ENCODE results near the gene DTNBP1.

The DTNBP1 gene

DNA sequence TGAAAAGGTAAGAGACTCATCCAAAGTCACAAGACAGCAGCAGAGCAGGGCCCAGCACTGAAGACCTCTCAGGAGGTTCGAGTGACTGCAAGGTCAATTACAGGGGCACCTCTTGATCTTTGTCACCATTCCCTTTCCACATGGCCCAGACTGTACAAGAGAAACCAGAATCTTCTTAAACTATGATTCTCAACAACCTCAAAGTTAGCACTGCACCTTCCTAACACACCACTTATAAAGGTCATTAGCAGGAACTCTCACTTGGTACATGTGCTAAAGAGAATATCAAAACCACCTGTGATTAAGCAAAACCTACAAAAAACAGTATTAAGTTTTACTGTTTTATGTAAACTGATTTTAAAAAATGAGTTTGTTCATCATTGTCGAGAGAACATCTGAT lies 70.2 kb downstream of the DTNBP1 start:
- DNase-seq (ENCODE audit: low read depth in 3 of 3) = no peak

DNA sequence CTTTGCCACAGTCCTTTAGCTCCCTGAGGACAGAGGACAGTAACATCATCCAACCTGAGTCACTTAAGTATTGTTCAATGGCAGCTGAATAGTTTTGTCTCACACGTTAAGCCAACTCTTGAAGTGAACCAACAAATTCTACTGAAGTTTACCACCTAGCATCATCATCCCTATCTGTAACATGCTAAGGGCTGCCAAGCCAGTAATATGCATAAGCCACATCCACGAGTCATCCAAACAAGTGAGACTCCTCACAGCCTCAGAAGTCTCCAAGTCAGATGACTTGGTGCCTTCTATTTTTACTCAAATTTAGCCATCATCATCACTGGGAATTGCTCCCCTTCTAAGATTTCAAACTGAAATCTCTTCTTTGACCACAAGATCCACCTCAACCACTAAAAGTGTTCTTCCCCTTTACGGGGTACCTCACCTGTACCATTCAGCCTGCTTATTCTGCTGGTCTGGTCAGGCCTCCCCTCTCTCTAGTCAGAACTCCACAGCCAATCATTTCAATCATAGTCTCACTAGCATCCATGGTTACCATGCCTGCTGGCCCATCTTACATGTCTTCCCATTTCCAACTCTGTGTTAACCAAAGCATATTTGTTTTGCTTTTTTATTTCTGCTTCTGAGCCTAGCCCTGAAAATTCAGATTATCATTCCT lies 73.7 kb downstream of the DTNBP1 start:
- peak; percentile 10 to 27 (median 10) for DNase-seq (ENCODE audit: low read depth in 3 of 3)

DNA sequence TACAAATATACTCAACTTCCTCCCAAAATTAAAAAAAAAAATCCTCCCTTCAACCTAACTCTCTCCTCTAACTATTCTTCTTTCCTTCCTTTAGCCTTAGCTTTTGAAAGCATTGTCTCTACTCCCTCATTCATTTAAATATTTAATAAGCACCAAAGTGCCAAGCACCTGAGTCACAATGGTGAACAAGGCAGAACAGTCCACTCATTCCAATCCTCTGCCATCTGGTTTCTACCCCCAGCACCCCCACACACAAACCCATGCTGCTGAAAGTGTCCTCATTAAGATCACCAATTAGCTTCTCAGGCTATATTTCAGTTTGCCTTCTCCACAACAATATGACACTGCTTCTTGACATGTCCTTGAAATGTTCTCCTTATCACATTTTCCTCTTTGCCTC lies 76.3 kb downstream of the DTNBP1 start:
- DNase-seq (ENCODE audit: low read depth in 3 of 3) = no peak

DNA sequence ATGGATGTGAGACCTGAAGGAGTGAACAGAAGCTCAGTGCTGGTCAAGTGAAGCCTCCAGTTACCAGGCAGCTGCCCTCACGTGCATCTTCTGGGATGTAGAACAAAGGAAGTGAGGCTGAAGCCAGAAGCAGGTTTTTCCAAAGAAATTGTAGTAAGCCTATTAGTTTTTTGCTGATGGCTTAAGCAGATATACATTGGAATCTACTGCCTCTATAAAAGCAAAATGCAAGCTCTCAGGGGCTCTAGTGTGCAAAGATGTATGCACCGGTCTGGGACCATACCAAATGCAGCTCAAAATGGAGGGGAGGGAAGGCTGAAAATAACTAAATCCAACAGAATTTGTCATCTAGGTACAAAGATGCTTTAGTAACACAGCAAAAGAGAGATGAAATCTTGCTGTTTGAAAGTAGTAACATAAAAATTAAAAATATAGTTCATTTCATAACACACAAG lies 77.0 kb downstream of the DTNBP1 start:
- no peak for DNase-seq (ENCODE audit: low read depth in 3 of 3)

DNA sequence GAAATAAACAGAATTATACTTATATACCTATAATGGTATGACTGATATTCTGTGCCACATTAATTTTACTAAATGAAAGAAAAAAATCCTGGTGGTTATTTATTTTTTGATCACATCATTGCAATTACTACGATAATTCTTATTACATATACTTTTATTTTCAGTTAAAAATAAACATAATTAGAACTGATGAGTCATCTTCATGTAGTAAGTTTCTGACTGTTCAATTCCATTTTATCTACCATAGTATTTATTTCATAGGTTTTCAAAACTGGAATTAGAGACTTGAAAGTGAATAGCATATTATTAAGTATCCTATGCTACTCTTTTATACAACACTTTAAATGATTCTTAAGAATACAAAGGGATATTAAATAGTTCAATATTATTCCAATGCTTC lies 80.3 kb downstream of the DTNBP1 start:
- DNase-seq (ENCODE audit: low read depth in 3 of 3) = no peak

DNA sequence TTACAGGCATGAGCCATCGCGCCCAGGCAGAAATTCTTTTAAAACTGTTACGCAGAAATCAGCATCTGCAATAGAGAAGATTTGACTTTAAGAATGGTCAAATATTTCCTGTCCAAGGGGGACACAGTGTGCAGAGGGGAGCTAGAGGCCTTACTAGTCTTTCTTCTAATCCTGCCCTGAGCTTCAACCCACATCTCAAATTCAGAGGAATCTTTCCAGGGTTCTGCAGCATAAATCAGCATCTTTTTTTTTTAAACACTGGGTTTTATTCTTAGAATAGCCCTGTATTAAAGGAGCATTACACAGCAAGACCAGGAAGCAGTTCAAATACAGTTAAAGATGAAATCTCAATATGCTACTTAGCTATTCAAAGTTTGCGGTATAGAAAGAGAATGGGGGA lies 81.1 kb downstream of the DTNBP1 start:
- no peak for DNase-seq (ENCODE audit: low read depth in 3 of 3)

DNA sequence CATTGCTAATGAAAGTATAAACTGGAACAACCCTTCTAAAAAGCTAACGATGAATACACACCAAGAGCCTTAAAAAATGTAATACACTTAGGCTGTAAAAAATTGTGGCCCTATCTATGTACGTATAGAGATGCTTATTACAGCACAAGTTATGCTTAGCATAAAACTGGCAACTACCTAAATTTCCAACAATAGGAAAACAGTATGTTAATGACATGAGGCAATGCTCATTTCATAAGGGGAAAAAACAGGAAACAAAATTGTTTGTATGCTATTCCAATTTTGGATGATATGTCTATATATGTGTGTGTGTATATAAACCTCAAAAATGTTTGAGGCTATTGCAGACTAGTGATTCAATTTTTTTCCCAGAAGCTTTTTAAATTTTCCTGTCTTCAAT lies 82.5 kb downstream of the DTNBP1 start:
- DNase-seq (ENCODE audit: low read depth in 3 of 3) = no peak

DNA sequence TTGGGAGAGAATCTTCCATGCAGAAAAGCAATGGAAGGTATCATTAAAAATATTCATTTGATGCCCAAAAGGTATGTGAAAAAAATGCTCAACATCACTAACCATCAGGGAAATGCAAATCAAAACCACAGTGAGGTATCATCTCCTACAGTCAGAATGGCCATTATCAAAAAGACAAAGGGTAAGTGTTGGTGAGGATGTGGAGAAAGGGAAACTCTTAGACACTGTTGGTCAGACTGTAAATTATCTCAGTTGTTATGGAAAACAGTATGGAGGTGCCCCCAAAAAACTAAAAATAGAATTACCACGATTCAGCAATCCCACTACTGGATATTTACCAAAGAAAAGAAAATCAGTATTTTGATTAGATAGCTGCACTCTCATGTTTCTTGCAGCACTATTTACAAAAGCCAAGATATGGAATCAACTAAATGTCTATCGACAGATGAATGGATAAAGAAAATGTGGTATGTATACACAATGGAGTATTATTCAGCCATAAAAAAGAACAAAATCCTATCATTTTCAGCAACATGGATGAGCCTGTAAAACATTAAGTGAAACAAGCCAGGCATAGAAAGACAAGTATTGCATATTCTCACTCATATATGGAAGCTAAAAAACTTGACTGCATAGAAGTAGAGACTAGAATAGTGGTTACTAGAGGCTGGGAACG lies 84.0 kb downstream of the DTNBP1 start:
- no peak for DNase-seq (ENCODE audit: low read depth in 3 of 3)

DNA sequence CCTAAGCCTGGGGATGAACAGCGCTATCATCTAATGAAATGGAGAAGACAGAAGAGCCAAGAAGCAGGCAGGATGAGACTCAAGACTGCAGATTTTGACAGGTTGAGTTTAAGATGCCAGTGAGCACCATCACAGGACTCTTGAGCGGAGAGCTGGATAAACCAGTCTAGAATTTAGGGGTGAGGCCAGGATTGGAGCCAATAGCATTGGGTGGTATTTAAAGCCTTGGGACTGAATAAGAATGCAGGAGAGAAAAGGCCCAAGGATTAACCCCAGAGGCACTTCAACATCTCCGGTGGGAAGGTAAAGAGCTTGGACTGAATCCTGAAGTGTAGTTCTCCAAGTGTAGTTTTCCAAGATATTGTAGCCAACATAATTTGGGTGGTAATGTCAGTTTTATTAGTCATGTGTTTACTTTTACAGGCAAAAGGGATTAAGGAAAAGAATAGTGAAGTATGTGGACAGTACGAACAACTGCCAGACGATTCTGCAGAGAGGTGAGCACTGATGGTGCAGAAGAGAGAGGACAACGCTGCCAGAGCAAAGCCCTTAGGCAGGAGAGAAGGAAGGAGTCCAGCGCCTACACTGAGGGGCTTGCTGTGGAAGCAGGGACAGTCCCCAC lies 85.2 kb downstream of the DTNBP1 start:
- no peak for DNase-seq (ENCODE audit: low read depth in 3 of 3)

DNA sequence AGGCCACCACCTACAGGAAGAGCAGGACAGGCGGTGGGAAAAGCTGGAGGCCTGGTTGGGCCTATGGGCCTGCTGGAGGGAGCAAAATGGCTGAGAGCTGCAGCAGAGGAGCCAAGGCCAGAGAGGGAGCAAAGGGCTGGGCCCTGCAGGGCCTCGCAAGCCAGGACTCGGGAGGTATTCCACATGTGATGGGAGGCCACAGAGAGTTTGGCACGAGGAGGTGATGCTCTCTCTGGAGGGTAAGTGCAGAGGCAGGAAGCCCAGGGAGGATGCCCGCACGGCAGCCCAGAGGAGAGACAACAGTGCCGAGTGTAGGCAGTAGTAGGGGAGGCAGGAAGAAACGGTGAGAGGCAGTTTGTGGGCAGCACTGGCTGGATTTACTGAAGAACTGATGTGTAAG lies 85.7 kb downstream of the DTNBP1 start:
- no peak for DNase-seq (ENCODE audit: low read depth in 3 of 3)

DNA sequence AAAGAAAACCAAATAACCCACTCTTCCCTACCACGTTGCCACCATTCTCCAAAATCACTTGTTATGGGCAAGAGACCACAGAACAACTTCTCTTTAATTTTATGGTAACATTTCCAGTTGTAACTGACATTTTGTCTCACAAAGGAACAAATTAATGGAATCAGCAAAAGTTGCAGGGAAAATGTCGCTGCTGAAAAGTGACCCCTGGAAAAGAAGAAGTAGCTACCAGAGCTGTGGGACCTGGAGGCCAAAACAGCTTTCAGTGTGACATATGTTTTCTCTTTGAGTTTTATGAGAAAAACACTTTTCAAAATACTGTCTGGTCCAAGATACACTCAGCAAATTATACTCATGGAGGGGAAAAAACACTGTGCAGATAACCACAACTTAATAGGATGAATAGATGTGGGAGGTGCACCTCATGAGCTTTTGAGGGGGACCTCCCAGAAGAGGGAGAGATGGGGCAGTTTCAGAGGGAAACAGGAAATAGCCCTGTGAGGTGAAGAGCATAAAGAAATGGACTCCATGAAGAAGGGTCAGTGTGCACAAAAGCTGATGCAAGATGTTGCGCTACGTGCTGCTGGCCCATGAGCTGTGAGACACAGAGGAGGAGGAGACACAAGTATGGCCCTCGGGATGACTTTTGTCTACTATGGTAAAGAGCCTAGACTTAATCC lies 87.3 kb downstream of the DTNBP1 start:
- DNase-seq (ENCODE audit: low read depth in 3 of 3) = no peak

DNA sequence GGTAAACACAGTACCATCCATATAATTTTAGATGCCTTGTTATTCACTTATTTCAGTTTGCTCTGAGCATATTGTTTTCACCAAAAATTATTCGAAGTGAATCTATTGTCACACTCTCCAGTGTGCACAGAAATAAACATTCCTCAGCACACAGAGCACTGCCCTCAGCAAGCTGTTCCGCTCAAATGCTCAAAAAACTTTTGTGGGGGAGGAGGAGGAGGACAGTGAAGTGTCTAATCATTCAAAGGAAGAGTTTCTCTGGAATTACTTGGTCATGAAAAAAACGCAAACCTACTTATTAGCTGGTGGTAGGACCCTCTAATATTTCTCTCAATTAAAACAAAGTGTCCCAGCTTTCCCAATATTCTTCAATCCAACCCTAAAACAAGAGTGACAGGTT lies 88.3 kb downstream of the DTNBP1 start:
- no peak for DNase-seq (ENCODE audit: low read depth in 3 of 3)

DNA sequence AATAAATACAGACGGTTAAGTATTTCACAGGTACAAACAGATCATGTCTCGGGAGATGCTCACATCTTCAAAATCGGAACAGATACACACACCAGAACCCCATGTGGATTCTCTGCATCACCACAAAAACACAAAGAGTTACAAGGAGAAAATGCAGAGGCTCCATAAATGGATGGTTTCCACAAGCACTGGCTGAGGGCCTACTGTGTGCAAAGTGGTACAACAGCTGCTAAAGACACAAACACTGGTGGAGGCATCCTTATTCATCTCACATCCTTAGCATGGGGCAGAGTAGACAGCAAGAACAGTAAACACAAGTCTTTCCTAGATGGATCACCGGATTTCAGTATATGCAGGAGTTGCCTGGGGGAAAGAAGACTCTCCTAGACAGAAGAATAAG lies 88.8 kb downstream of the DTNBP1 start:
- DNase-seq (ENCODE audit: low read depth in 3 of 3) = no peak

DNA sequence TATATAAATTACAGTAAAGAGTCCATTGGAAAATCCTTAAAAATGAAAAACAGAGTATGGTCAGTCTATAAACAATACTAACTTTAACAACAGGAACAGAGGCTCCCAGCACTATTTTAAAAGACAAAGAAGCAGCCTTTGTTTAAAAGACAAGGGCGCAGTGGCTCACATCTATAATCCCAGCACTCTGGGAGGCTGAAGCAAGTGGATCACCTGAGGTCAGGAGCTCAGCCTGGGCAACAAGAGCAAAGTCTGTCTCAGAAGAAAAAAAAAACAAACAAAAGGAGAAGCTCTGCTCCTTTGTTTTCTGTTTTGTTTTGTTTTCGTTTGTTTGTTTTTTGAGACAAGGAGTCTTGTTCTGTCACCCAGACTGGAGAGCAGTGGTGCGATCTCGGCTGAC lies 89.4 kb downstream of the DTNBP1 start:
- no peak for DNase-seq (ENCODE audit: low read depth in 3 of 3)

DNA sequence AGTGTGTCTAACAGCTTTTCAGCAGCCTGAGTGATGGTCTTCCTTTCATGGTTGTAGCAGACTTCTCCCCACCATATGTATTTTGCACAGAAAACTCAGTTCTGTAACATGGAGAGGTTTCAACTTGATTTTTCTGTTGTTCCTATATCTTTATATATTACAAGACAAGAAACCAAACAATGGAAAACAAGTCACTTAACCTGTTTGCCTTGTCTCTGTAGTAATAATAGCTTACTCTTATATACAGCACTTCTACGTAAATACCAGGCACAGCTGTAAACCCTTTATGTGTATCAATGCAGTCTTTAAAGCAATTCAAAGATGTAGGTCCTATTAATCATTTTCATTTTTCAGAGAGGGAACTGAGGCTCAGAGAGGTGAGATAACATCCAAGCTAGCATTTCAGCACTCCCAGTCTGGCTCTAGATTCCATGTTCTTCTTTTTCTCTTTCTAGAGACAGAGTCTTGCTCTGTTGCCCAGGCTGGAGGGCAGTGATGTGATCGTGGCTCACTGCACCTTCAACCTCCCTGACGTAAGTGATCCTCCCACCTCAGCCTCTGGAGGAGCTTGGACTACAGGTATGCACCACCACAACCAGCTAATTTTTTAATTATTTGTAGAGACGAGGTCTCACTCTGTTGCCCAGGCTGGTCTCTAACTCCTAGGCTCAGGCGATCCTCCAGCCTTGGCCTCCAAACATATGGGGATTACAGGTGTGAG lies 90.4 kb downstream of the DTNBP1 start:
- no peak for DNase-seq (ENCODE audit: low read depth in 3 of 3)

DNA sequence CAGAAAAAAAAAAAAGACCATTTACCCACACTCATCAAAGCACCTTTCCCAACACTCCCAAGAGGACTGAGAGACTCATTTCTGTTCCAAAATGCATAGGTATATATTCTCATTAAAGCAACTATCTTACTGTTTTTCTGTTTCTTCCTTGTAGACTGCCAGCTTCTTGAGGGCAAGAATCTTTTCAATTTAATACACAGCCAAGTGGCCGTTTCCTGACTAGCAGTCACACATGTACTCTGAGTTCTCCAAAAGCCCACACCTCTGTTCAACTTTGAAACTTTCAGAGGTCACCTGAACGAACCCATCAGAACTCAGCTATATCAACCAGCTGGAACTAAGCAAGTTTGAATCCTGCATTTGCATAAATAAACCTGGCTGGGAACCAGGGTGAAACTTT lies 92.7 kb downstream of the DTNBP1 start:
- DNase-seq (ENCODE audit: low read depth in 3 of 3) = no peak

DNA sequence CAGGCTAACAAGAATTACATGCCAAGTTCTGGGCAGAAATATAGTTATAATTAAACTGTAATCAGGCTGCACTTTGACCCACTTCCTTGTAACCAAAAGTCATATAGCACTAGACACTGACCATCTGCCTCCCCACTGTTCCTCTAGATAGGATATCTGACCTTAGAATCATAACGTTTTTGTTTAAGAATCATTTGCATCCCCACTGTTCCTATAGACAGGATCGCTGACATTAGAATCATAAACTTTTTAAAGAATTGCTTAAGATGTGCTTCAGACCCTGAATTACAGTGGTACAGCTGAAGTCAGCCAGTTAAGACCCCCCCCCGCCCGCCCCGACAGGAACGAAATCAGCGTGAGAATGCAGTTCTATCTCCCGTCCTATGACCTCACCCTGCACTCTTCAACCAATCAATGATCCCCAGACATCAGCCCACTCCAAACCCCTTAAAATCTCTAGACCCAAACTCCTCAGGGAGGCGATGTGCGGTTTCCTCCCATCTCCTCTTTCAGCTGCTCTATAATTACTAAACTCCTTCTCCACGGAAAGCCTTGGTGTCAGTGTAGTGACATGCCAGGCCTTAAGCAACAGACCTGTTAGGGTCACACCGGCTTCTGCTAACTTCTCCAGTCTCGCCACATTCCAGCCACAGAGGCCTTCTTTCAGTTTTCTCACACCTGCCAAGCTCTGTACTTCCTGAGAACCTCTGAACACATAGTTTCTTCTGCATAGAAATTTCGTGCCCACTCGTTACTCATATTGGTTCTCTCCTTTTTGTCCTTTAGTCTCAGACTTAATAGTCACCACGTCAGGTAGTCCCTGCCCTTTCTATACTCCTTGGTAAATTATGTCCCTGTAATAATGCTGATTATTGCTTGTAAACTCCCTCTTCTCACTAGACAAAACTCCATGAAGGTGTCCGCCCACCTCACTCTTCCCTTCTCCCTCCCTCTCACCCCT lies 93.5 kb downstream of the DTNBP1 start:
- DNase-seq (ENCODE audit: low read depth in 3 of 3) = no peak

DNA sequence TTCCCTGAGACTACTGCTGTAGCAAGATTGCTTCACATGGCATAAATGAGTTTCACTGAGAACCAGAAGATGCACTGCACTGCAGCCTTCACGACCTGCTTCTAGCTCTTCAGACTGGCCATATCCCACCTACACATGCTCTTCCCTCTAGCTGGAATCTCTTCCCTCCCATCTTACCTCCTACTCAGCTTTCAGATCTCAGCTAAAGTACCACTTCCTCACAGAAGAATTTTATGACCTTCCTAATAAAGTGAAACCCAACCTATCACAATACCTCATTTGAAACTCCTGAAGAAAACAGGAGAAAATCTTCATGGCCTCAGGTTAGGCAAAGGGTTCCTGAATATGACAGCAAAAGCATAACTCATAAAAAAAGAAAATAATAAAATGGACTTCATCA lies 99.9 kb downstream of the DTNBP1 start:
- DNase-seq (ENCODE audit: low read depth in 3 of 3) = no peak

DNA sequence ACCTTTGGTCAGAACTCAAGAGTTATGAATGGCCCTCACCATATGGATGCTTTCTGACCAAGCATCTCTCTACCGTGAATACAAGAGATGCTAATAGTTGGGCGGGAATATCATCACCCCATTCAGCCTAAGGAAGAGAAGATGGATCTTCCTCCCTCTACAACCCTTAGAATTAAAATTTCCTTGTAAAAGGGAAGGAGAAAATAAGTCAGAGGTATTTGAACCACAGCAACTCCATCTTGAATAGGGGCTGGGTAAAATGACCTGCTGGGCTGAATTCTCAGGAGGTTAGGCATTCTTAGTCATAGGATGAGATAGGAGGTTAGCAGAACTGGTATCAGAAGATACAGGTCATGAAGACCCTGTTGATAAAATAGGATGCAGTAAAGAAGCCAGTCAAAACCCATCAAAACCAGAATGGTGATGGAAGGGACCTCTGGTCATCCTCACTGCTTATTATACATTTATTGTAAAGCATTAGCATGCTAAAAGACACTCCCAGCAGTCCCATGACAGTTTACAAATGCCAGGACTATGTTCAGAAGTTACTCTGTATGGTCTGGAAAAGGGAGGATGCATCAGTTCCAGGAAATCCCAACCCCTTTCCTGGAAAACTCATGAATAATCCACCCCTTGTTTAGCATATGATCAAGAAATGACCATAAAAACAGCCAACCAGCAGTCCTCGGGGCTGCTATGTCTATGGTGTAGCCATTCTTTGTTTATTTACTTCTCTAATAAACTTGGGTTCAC lies 101.2 kb downstream of the DTNBP1 start:
- DNase-seq (ENCODE audit: low read depth in 3 of 3) = no peak

DNA sequence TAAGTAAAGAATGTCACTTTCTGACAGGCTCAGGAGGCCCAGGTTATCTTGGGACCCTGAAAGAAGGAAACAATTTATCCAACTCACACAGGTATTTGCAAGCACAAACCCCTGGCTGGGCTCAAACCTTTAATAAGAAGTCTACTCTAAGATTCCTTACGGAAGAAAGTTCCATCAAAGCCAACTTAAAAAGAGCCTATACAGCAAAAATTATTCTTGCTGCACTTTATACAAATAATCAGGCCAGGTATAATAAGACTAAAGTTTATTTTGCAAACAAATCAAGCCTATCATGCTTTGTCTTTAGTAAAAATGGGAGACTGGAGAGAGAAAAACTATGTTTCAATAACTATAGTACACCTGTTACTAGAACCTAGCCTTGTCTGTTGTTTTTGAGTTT lies 102.1 kb downstream of the DTNBP1 start:
- DNase-seq (ENCODE audit: low read depth in 3 of 3) = no peak

Measured in stimulated activated CD4-positive, alpha-beta T cell treated with anti-CD3 and anti-CD28 coated beads, TNF-alpha, amount 100 ng/mL, for 48 hours (primary cell).